Esophagus squamous epithelium (tissue), 5 donors: ENCODE measurements around the gene CDH15. TPM values are rescaled to one million over a fixed set of nuclear protein-coding genes. Genes with fewer than 3 reads are reported as not detected.

Experiments used
- DNase-seq: peaks from one replicate; lab custom pipeline; 2025; lab: John Stamatoyannopoulos, UW
- H3K27ac ChIP-seq, 4 donors: fragments of 200-600 bp; sonication (generic); one replicate each; pipeline ENCODE4 v1.5.1; 2016 to 2019; ENCODE audit warnings: mild to moderate bottlenecking in 1 of 4
- H3K27me3 ChIP-seq, 4 donors: fragments of 200-600 bp; sonication (generic); 1 replicate in 3 of 4; 2 replicates in 1 of 4; pipeline versions ENCODE4 v1.5.1 to v1.6.0; 2017 to 2021; ENCODE audit warnings: antibody characterized with exemption in 1 of 4
- H3K36me3 ChIP-seq, 3 donors: fragments of 200-600 bp; sonication (generic); one replicate each; pipeline ENCODE4 v1.5.1; 2016 to 2019
- H3K4me1 ChIP-seq, 3 donors: fragments of 200-600 bp; sonication (generic); one replicate each; pipeline ENCODE4 v1.5.1; 2017 to 2019
- H3K4me3 ChIP-seq, 4 donors: fragments of 200-600 bp; sonication (generic); 1 replicate in 3 of 4; 2 replicates in 1 of 4; pipeline ENCODE4 v1.5.1; 2016 to 2019; ENCODE audit warnings: mild to moderate bottlenecking in 2 of 4, moderate library complexity in 1 of 4
- H3K9me3 ChIP-seq, 3 donors: fragments of 200-600 bp; sonication (generic); one replicate each; pipeline ENCODE4 v1.5.1; 2016 to 2019
- CTCF ChIP-seq, 6 experiments: fragments of 450-650 bp in 4 of 6; fragments of 200-600 bp in 2 of 6; sonication (generic) in 2 of 6; IDR thresholded peaks; one replicate each; pipeline ENCODE4 v1.5.1; 2016 to 2019; ENCODE audit warnings: antibody characterized with exemption in 6 of 6, mild to moderate bottlenecking in 4 of 6, moderate library complexity in 4 of 6
- POLR2A ChIP-seq, 4 donors: fragments of 450-650 bp; IDR thresholded peaks; one replicate each; pipeline ENCODE4 v1.6.1; 2017; ENCODE audit warnings: antibody characterized with exemption in 4 of 4, mild to moderate bottlenecking in 4 of 4, moderate library complexity in 3 of 4
- WGBS, 2 donors: methylation state at CpG; one replicate each; pipeline ENCODE4 v1.1.5; 2018; 5-methylcytosine and 5-hydroxymethylcytosine counted together
- intact Hi-C: fragments of 100-400 bp; cut with DNase I; formaldehyde crosslinking; loops from one replicate; pipeline ENCODE4 v1.15.0; 2022
- total RNA-seq, 4 donors: library from RNA; depleted of rRNA; stranded (reverse); fragments of >200 nt; gene quantifications; one replicate each; pipeline ENCODE4 v1.1.0, GENCODE V29; 2016
- donor health status: DM: yes; HTN: yes; CAD: no.

CDH15 gene
- total RNA-seq, 4 donors from 2014 or later, result not detected

- H3K27ac ChIP-seq, result no peak overlapping the region
- TF ChIP-seq POLR2A (IDR thresholded peaks at IDR 0.05), result no peak
- TF ChIP-seq CTCF (IDR thresholded peaks at IDR 0.05), result no peak
- no peak for DNase-seq
- peaks cover 12 to 98% (median 27%) of the 10 kb centered on the region in 3 donors for H3K36me3 ChIP-seq
- H3K4me1 ChIP-seq, result no peaks in the 10 kb centered on the region
- intact Hi-C loops, result no loop called here
- no peaks in the 10 kb centered on the region for H3K27me3 ChIP-seq
- H3K9me3 ChIP-seq, result peaks cover 0 to 6% (median 0%) of the 10 kb centered on the region in 3 donors
- H3K4me3 ChIP-seq, result no peak overlapping the region
- WGBS, 2 donors, result 81 to 93% methylated on average over 4 to 9 of the region's 24 CpGs
These were observed 33.7 kb upstream of the CDH15 start for GRCh38 chr16:89137666-89138512.

GRCh38 chr16:89138513-89138795 lies 33.1 kb upstream of the CDH15 start:
- WGBS, 2 donors, result 89 to 100% methylated on average over 1 to 3 of the region's 7 CpGs
- DNase-seq, result no peak
- Histone ChIP-seq H3K36me3 (peaks cover 8 to 98% (median 23%) of the 10 kb centered on the region in 3 donors), H3K4me1 (no peaks in the 10 kb centered on the region), H3K9me3 (peaks cover 0 to 6% (median 0%) of the 10 kb centered on the region in 3 donors), H3K4me3 (no peak overlapping the region), H3K27ac (no peak overlapping the region), H3K27me3 (no peaks in the 10 kb centered on the region)
- intact Hi-C loops, result no loop called here
- TF ChIP-seq CTCF (IDR thresholded peaks at IDR 0.05) (no peak), POLR2A (IDR thresholded peaks at IDR 0.05) (no peak)

- TF ChIP-seq CTCF (IDR thresholded peaks at IDR 0.05), result no peak
- no peak for DNase-seq
- Histone ChIP-seq H3K27me3 (no peaks in the 10 kb centered on the region), H3K27ac (no peak overlapping the region), H3K36me3 (peaks cover 4 to 98% (median 18%) of the 10 kb centered on the region in 3 donors), H3K9me3 (peaks cover 0 to 6% (median 0%) of the 10 kb centered on the region in 3 donors), H3K4me1 (no peaks in the 10 kb centered on the region), H3K4me3 (no peak overlapping the region)
- WGBS, 2 donors, result 86 to 91% methylated on average over 26 to 29 of the region's 30 CpGs
- intact Hi-C loops, result no loop called here
These were observed 32.6 kb upstream of the CDH15 start for GRCh38 chr16:89138843-89139520.

- intact Hi-C loops, result no loop called here
- Histone ChIP-seq H3K36me3 (peaks cover 4 to 98% (median 10%) of the 10 kb centered on the region in 3 donors), H3K9me3 (peaks cover 0 to 6% (median 0%) of the 10 kb centered on the region in 3 donors), H3K27me3 (no peaks in the 10 kb centered on the region), H3K27ac (no peak overlapping the region), H3K4me3 (no peak overlapping the region), H3K4me1 (no peaks in the 10 kb centered on the region)
- no peak for TF ChIP-seq POLR2A (IDR thresholded peaks at IDR 0.05)
- no peak for DNase-seq
- WGBS, 2 donors, result 90 to 100% methylated on average over 4 to 6 of the region's 12 CpGs
These were observed 31.6 kb upstream of the CDH15 start for GRCh38 chr16:89139907-89140361.

- Histone ChIP-seq H3K27ac (no peak overlapping the region), H3K9me3 (peaks cover 0 to 6% (median 0%) of the 10 kb centered on the region in 3 donors), H3K27me3 (no peaks in the 10 kb centered on the region), H3K36me3 (peaks cover under 1 to 98% (median 10%) of the 10 kb centered on the region in 3 donors), H3K4me3 (no peak overlapping the region), H3K4me1 (no peaks in the 10 kb centered on the region)
- DNase-seq, result no peak
- no peak for TF ChIP-seq CTCF (IDR thresholded peaks at IDR 0.05)
- no peak for TF ChIP-seq POLR2A (IDR thresholded peaks at IDR 0.05)
- intact Hi-C loops, result no loop called here
- WGBS, 2 donors, result 89 to 98% methylated on average over 3 to 8 of the region's 13 CpGs
These were observed 31.1 kb upstream of the CDH15 start for GRCh38 chr16:89140401-89140800.
